RPMI8226 (cell line): ENCODE results near the gene GET3.
A peak's percentile ranks its signal among the peaks of the same experiment; 100 is the strongest.

Experiments
- DNase-seq: peaks from one replicate; pipeline ENCODE4 v3.0.0-alpha.2; 2015

The GET3 gene

DNA sequence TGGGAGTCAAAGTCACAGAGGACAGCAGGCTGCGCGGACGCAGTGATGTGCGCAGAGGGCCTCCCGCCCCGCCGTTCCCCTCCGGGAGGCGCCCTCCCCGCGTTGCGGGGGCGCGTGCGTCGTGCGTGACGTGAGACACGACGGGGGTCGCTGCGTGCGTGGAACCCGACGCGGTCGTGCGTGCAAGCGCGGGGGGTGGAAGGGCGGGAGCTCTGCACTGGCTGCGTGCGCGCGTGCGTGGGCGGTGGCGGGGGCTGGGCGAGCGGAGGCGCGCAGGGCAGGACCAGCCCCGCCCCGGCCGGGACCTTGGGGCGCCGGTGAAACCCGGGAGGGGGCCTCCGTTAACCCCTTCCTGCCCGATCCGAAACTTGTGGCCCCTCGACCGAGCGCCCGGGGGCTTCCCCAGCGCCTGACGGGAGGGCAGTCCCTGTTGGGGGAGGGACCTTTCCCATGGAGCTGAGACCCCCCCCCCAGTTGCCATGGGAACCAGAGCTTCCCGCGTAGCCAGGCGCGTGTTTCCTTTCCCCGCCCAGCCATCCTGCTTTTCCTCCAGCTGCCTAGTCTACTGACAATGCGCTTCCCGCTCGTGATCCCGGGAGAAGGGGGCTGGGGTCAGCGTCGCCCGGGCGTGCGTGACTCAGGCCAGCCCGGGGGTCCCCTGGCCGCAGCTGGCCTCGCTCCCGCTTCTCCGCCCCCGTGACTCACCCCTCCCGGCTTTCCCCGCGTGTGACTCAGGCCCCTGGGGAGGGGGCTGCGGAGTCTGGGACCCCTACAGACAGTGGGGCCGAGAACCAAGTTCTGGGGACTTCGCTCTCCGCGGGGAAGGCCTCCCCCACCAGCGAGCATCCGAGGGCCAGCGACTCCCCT is 45.4 kb downstream of the GET3 start:
- DNase-seq: peak; percentile 72

DNA sequence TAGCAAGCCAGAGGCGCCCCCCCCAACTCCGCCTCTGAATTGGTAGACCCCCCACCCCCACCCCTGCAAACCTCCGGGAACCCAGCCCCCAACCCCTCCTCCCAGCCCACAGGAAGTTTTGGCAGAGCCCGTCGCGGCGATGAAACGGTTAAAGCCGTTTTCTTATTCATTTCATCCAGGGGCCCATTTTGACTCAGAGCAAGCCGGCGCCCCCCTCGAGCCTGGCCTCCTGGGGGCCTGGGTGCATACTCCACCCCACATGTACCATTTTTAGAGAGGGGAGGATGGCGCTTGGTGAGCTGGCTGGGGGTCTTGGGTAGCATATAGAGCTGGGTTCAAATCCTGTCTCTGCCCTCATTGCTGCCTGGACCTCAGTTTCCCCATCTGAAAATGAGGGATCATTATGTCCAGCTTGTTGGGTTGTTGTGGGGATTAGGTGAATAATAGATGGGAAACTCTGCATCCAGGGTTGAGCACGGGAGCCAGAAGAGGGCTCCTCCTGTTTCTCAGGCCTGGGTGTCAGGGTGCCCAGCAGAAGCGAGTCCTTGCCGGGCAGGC is 46.1 kb downstream of the GET3 start:
- DNase-seq: no peak

GRCh38 chr19:12783849-12784393 is 46.6 kb downstream of the GET3 start:
- DNase-seq: no peak

- no peak for DNase-seq
These were observed 47.1 kb downstream of the GET3 start for GRCh38 chr19:12784394-12784870.

- DNase-seq: no peak
These were observed 47.7 kb downstream of the GET3 start for GRCh38 chr19:12784871-12785430.

DNA sequence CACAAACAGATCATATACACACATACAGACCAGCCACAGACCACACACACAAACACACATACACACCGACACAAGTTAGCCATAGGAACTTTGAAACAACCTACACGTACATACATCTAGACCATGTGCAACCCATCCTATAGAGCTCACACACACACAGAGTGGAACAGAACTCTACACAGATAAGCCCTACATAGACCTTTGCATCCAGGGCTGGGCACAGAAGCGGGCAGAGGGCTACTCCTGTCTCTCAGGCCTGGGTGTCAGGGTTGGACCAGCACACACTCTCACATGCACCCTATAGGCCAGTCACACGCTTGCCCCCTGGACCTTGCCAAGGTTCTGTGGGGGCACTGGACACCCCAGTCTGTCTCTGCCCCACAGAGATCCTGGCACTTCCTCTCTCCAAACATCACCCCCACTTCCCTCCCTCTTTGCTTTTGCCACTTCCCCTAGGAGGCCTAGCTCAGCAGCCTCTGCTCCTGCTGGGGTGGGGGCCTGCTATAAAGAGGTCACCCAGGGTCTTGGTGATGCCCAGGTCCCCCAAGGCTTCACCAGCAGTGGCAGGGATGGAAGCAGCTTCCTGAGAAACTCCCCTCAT is 48.2 kb downstream of the GET3 start:
- DNase-seq: no peak

GRCh38 chr19:12786141-12786870 is 49.0 kb downstream of the GET3 start:
- DNase-seq: peak; percentile 64

DNA sequence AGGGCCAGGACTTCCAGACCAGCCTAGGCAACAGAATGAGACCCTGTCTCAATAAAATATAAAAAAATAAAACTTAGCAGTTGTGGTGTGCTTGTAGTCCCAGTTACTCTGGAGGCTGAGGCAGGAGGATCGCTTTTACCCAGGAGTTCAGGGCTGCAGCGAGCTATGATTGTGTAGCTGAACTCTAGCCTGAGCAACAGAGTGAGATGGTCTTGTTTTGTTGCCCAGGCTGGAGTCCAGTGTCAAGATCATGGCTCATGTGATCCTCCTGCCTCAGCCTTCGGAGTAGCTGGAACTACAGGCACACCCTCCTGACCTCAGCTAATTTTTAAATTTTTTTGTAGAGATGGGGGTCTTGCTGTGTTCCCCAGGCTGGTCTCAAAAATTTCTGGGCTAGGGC is 49.7 kb downstream of the GET3 start:
- no peak for DNase-seq

GRCh38 chr19:12787458-12787857 is 50.2 kb downstream of the GET3 start:
- DNase-seq: no peak

- DNase-seq: no peak
These were observed 50.9 kb downstream of the GET3 start for GRCh38 chr19:12788042-12788681.

DNA sequence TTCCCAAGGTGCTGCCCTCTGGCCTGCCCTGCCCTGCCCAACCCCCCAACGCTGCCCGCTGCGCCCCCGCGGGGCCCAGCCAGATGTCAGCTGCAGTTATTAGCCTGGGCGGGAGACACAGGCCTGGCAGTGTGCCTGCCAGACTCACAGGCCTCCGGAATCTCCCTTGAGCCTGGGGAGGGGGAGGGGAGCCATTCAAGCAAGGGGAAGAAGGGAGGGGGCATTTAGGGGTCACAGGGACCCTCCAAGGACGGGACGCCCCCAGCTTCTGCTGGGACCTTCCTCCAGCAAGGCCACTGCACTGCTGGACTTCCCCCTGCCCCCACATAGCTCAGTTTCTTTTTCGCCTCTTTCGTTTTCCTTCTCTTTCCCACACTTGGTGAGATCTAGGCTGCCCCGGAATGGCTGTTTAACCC is 51.4 kb downstream of the GET3 start:
- peak; percentile 92 for DNase-seq

GRCh38 chr19:12789098-12789903 is 52.0 kb downstream of the GET3 start:
- DNase-seq: no peak

DNA sequence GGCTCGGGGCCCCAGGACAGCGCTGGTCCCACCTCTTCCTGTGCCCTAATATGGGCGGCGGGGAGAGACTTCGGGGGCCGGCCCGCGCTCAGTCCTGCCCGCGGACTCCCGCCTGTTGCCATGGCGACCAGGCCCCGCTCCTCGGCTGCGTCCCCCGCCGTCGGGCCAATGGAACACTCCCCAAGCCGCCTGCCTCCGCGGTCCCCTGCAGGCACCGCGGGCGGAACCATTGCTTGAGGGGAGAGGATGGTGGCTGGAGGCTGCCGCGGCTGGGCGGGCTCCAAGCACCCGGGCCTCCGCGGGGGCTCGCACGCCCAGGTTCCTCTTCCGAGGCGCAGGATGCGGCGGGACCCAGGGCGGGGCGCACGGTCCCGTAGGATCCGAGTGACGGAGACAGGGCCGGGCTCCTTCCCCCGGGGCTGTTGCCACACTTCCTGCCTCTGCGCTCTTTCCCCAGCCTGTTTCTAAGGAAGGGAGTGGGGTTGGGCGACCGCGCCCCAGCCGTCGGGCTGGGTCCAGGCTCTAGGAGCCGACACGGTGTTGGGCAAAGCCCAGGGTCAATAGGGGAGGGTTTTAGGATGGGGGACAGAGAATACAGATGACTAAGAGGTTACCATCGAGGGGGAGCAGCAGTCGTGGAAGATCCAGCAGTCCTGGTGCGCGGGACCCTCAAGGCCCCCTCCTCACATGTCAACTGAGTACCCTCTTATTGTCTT is 52.8 kb downstream of the GET3 start:
- DNase-seq: peak; percentile 98

GRCh38 chr19:12790628-12791344 is 53.5 kb downstream of the GET3 start:
- no peak for DNase-seq

- DNase-seq: peak; percentile 96
These were observed 54.2 kb downstream of the GET3 start, which contains the start of gene JUNB for GRCh38 chr19:12791345-12792050. Gene JUNB, plus strand, starts transcription at chr19:12791486. Its CDS starts 286 bp downstream, at chr19:12791772.

GRCh38 chr19:12792051-12792852 is 55.0 kb downstream of the GET3 start:
- peak; percentile 93 for DNase-seq

GRCh38 chr19:12792853-12793289 is 55.6 kb downstream of the GET3 start:
- no peak for DNase-seq
